ENCODE data around the gene COL5A1. TPM values are rescaled to one million over a fixed set of nuclear protein-coding genes. Genes with fewer than 3 reads are reported as not detected.

COL5A1 gene
- total and polyA plus RNA-seq, 2 experiments from 2014 or later: 211 to 812 TPM

DNA sequence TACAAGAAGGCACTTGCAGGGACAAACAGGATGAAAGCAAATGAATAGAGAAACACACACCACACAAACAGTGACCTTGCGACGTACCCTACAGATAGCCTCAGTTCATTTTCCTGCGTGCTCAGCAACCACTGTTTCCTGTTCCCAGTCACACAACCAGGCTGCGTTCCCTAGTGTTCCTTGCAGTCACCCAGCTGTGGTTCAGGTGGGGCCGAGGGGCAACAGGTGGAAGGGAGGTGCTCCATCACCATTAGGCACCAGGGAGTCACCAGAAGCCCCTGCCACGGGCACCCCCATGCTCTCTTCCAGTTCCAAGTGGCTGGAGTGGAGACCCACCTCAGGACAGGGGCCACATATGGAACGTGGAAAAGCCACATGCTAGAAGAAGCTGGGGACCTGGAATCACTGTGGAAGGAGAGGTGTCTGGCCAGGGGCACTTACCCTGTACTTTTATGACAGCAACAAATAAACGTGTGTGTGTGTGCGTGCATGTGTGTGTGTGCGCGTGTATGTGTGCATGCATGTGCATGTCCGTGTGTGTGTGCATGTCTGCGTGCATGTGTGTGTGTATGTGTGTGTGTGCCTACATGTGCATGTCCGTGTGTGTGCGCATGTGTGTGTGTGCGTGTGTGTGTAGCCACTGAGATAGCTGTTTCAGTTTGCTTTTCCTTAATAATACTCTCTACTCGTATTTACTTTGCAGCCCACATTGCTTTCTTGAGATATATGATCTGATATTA, 220.2 kb downstream of the COL5A1 start:
- no peak overlapping the region for H2AFZ ChIP-seq
- in situ Hi-C loops (cut with MboI): no loop called here
- no peaks in the 10 kb centered on the region for H4K20me1 ChIP-seq (ENCODE audit: insufficient read depth)
- H3K27ac ChIP-seq: no peak overlapping the region
- TF ChIP-seq EZH2 (IDR thresholded peaks at IDR 0.05; ENCODE audit: insufficient read depth, poor library complexity, severe bottlenecking): no peak
- no peak for TF ChIP-seq EZH2phosphoT487 (IDR thresholded peaks at IDR 0.05; ENCODE audit: insufficient read depth, low read depth)
- no peak for DNase-seq
- H3K4me3 ChIP-seq: no peak overlapping the region
- no peaks in the 10 kb centered on the region for H3K4me1 ChIP-seq (ENCODE audit: insufficient read depth)
- H3K79me2 ChIP-seq (ENCODE audit: insufficient read depth): no peaks in the 10 kb centered on the region
- no peaks in the 10 kb centered on the region for H3K9me3 ChIP-seq (ENCODE audit: low read depth)
- no peak overlapping the region for H3K4me2 ChIP-seq (ENCODE audit: unreplicated experiment)
- H3K27me3 ChIP-seq (replicated peaks; ENCODE audit: insufficient read depth): 0 out of 2 replicates have a peak, but pooled peaks cover 5% of the 10 kb centered on the region
- no peaks in the 10 kb centered on the region for H3K9me2 ChIP-seq (ENCODE audit: insufficient read depth)
- H3K9ac ChIP-seq: no peak overlapping the region
- H3F3A ChIP-seq (ENCODE audit: insufficient read depth): peaks cover 8% of the 10 kb centered on the region
- H3K36me3 ChIP-seq (ENCODE audit: low read depth): no peaks in the 10 kb centered on the region
- WGBS, 2 experiments (ENCODE audit: low coverage in 1 of 2, low lambda C conversion rate in 2 of 2, missing lambda C conversion rate in 2 of 2): 72 to 74% methylated on average over 17 of the region's 17 CpGs

GRCh38 chr9:134863306-134863902, 221.8 kb downstream of the COL5A1 start:
- in situ Hi-C loops (cut with MboI): no loop called here
- no peaks in the 10 kb centered on the region for H4K20me1 ChIP-seq (ENCODE audit: insufficient read depth)
- H3K79me2 ChIP-seq (ENCODE audit: insufficient read depth): no peaks in the 10 kb centered on the region
- H3K4me2 ChIP-seq (ENCODE audit: unreplicated experiment): no peak overlapping the region
- no peak for DNase-seq
- TF ChIP-seq EZH2phosphoT487 (IDR thresholded peaks at IDR 0.05; ENCODE audit: insufficient read depth, low read depth) (no peak), EZH2 (IDR thresholded peaks at IDR 0.05; ENCODE audit: insufficient read depth, poor library complexity, severe bottlenecking) (no peak)
- no peaks in the 10 kb centered on the region for H3K4me1 ChIP-seq (ENCODE audit: insufficient read depth)
- no peak overlapping the region for H3K4me3 ChIP-seq
- H3K9me3 ChIP-seq (ENCODE audit: low read depth): no peaks in the 10 kb centered on the region
- WGBS, 2 experiments (ENCODE audit: low coverage in 1 of 2, low lambda C conversion rate in 2 of 2, missing lambda C conversion rate in 2 of 2): 73 to 76% methylated on average over 16 of the region's 16 CpGs
- H3K36me3 ChIP-seq (ENCODE audit: low read depth): no peaks in the 10 kb centered on the region
- no peak overlapping the region for H3K27ac ChIP-seq
- no peaks in the 10 kb centered on the region for H3F3A ChIP-seq (ENCODE audit: insufficient read depth)
- H3K9me2 ChIP-seq (ENCODE audit: insufficient read depth): no peaks in the 10 kb centered on the region
- H3K27me3 ChIP-seq (replicated peaks; ENCODE audit: insufficient read depth): 0 out of 2 replicates have a peak, but pooled peaks cover 5% of the 10 kb centered on the region
- H2AFZ ChIP-seq: no peak overlapping the region
- H3K9ac ChIP-seq: no peak overlapping the region

GRCh38 chr9:134863941-134864820, 222.6 kb downstream of the COL5A1 start:
- H3K27me3 ChIP-seq (replicated peaks; ENCODE audit: insufficient read depth): 0 out of 2 replicates have a peak, but pooled peaks cover 5% of the 10 kb centered on the region
- no peak overlapping the region for H2AFZ ChIP-seq
- no peak overlapping the region for H3K4me3 ChIP-seq
- H3K4me1 ChIP-seq (ENCODE audit: insufficient read depth): no peaks in the 10 kb centered on the region
- DNase-seq: no peak
- no peak overlapping the region for H3K4me2 ChIP-seq (ENCODE audit: unreplicated experiment)
- H3K36me3 ChIP-seq (ENCODE audit: low read depth): no peaks in the 10 kb centered on the region
- H3F3A ChIP-seq (ENCODE audit: insufficient read depth): no peaks in the 10 kb centered on the region
- H4K20me1 ChIP-seq (ENCODE audit: insufficient read depth): no peaks in the 10 kb centered on the region
- no peak for TF ChIP-seq EZH2 (IDR thresholded peaks at IDR 0.05; ENCODE audit: insufficient read depth, poor library complexity, severe bottlenecking)
- no peak overlapping the region for H3K27ac ChIP-seq
- no peaks in the 10 kb centered on the region for H3K79me2 ChIP-seq (ENCODE audit: insufficient read depth)
- in situ Hi-C loops (cut with MboI): no loop called here
- H3K9ac ChIP-seq: no peak overlapping the region
- WGBS, 2 experiments (ENCODE audit: low coverage in 1 of 2, low lambda C conversion rate in 2 of 2, missing lambda C conversion rate in 2 of 2): 66 to 67% methylated on average over 25 to 27 of the region's 28 CpGs
- no peaks in the 10 kb centered on the region for H3K9me2 ChIP-seq (ENCODE audit: insufficient read depth)
- H3K9me3 ChIP-seq (ENCODE audit: low read depth): no peaks in the 10 kb centered on the region

DNA sequence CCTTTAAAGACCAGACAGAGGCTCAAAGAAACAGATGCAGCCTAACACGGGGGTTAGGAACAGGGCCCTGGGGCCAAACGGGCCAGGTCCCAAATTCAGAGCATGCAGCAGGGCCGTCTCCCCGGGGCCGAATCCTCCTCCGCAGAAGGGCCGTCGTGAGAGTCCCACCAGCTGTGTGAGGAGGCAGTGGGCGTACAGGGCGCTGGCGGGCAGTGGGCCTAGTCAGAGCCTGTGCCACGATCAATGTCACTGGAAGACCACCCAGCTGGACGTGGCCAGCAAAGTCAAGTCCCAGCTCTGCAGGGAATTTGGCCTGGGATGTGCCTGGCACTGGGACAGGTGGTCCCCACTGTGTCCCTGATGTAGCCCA, 223.2 kb downstream of the COL5A1 start:
- TF ChIP-seq EZH2phosphoT487 (IDR thresholded peaks at IDR 0.05; ENCODE audit: insufficient read depth, low read depth): no peak
- no peak for TF ChIP-seq EZH2 (IDR thresholded peaks at IDR 0.05; ENCODE audit: insufficient read depth, poor library complexity, severe bottlenecking)
- Histone ChIP-seq H3K4me3 (no peak overlapping the region), H3F3A (ENCODE audit: insufficient read depth) (no peaks in the 10 kb centered on the region), H4K20me1 (ENCODE audit: insufficient read depth) (no peaks in the 10 kb centered on the region), H3K79me2 (ENCODE audit: insufficient read depth) (no peaks in the 10 kb centered on the region), H3K9me2 (ENCODE audit: insufficient read depth) (no peaks in the 10 kb centered on the region), H2AFZ (no peak overlapping the region), H3K36me3 (ENCODE audit: low read depth) (no peaks in the 10 kb centered on the region), H3K4me2 (ENCODE audit: unreplicated experiment) (no peak overlapping the region), H3K27ac (no peak overlapping the region), H3K4me1 (ENCODE audit: insufficient read depth) (no peaks in the 10 kb centered on the region), H3K9ac (no peak overlapping the region), H3K27me3 (replicated peaks; ENCODE audit: insufficient read depth) (0 out of 2 replicates have a peak, but pooled peaks cover 5% of the 10 kb centered on the region), H3K9me3 (ENCODE audit: low read depth) (no peaks in the 10 kb centered on the region)
- WGBS, 2 experiments (ENCODE audit: low coverage in 1 of 2, low lambda C conversion rate in 2 of 2, missing lambda C conversion rate in 2 of 2): 62 to 67% methylated on average over 13 of the region's 13 CpGs
- in situ Hi-C loops (cut with MboI): no loop called here
- no peak for DNase-seq
